Measurements from ENCODE around the gene SULT1C2.

SULT1C2 gene

GRCh38 chr2:108297436-108298141, 8.9 kb downstream of the SULT1C2 start:
- DNase-seq, result no peak

- DNase-seq, result no peak
These were observed 12.9 kb downstream of the SULT1C2 start for GRCh38 chr2:108301558-108301957.

GRCh38 chr2:108304975-108305374, 16.3 kb downstream of the SULT1C2 start:
- DNase-seq, result no peak

- no peak for DNase-seq
These were observed 17.2 kb downstream of the SULT1C2 start for GRCh38 chr2:108305901-108306300.

GRCh38 chr2:108309903-108310302, 21.2 kb downstream of the SULT1C2 start:
- no peak for DNase-seq

GRCh38 chr2:108314586-108315296, 26.0 kb downstream of the SULT1C2 start:
- DNase-seq, result no peak

- no peak for DNase-seq
These were observed 26.8 kb downstream of the SULT1C2 start for GRCh38 chr2:108315444-108315934.

- DNase-seq, result no peak
These were observed 27.3 kb downstream of the SULT1C2 start for GRCh38 chr2:108316033-108316432.

GRCh38 chr2:108316461-108317258, 28.0 kb downstream of the SULT1C2 start:
- no peak for DNase-seq

- no peak for DNase-seq
These were observed 31.7 kb downstream of the SULT1C2 start for GRCh38 chr2:108320326-108320922.

GRCh38 chr2:108323619-108324018, 34.9 kb downstream of the SULT1C2 start:
- DNase-seq, result no peak

GRCh38 chr2:108324531-108325255, 36.0 kb downstream of the SULT1C2 start:
- DNase-seq, result no peak

- DNase-seq, result no peak
These were observed 37.1 kb downstream of the SULT1C2 start for GRCh38 chr2:108325756-108326155.

- no peak for DNase-seq
These were observed 41.1 kb downstream of the SULT1C2 start for GRCh38 chr2:108329771-108330170.

- no peak for DNase-seq
These were observed 42.3 kb downstream of the SULT1C2 start for GRCh38 chr2:108330979-108331378.

GRCh38 chr2:108345951-108346350, 57.3 kb downstream of the SULT1C2 start:
- DNase-seq, result no peak

GRCh38 chr2:108346827-108347226, 58.1 kb downstream of the SULT1C2 start:
- no peak for DNase-seq

GRCh38 chr2:108347786-108348185, 59.1 kb downstream of the SULT1C2 start:
- DNase-seq, result no peak

GRCh38 chr2:108348816-108349570, 60.3 kb downstream of the SULT1C2 start:
- DNase-seq, result no peak

- no peak for DNase-seq
These were observed 60.9 kb downstream of the SULT1C2 start for GRCh38 chr2:108349571-108349928.

GRCh38 chr2:108351889-108352288, 63.2 kb downstream of the SULT1C2 start:
- no peak for DNase-seq

- DNase-seq, result no peak
These were observed 65.4 kb downstream of the SULT1C2 start for GRCh38 chr2:108354136-108354535.

All from activated gamma-delta T cell (primary cell).